HG02981 (cell line): ENCODE data around the gene C5.
"Not testable (repeated sequence)": the region's sequence is repeated elsewhere in the genome, so short reads cannot be mapped to it uniquely, and the experiment has no call there.

Experiments used
- ATAC-seq: cut with Tn5 transposase; IDR thresholded peaks from one replicate; pipeline ENCODE4 v1.9.1; 2021; ENCODE audit warnings: mild to moderate bottlenecking, moderate library complexity; ENCODE audit not compliant: unreplicated experiment

Gene C5

GRCh38 chr9:120982836-120983235 lies 67.2 kb downstream of the C5 start:
- ATAC-seq: no peak

GRCh38 chr9:120980951-120981350 lies 69.1 kb downstream of the C5 start:
- ATAC-seq: no peak

- ATAC-seq: no peak
Measured at GRCh38 chr9:120979797-120980196, 70.3 kb downstream of the C5 start.

GRCh38 chr9:120978987-120979386 lies 71.1 kb downstream of the C5 start:
- ATAC-seq: no peak

- ATAC-seq: no peak
Measured at GRCh38 chr9:120977321-120977720, 72.8 kb downstream of the C5 start.

GRCh38 chr9:120974921-120975320 lies 75.2 kb downstream of the C5 start:
- no peak for ATAC-seq

GRCh38 chr9:120974181-120974580 lies 75.9 kb downstream of the C5 start:
- ATAC-seq: no peak

GRCh38 chr9:120971938-120972337 lies 78.1 kb downstream of the C5 start:
- ATAC-seq: no peak

- not testable (repeated sequence) for ATAC-seq
Measured at GRCh38 chr9:120971471-120971870, 78.6 kb downstream of the C5 start.

- no peak for ATAC-seq
Measured at GRCh38 chr9:120970244-120970643, 79.8 kb downstream of the C5 start.

GRCh38 chr9:120966013-120966369 lies 84.1 kb downstream of the C5 start:
- no peak for ATAC-seq

- no peak for ATAC-seq
Measured at GRCh38 chr9:120965344-120966012, 84.6 kb downstream of the C5 start.

- ATAC-seq: no peak
Measured at GRCh38 chr9:120961936-120962335, 88.1 kb downstream of the C5 start.

- no peak for ATAC-seq
Measured at GRCh38 chr9:120960001-120960400, 90.1 kb downstream of the C5 start.

- no peak for ATAC-seq
Measured at GRCh38 chr9:120956862-120957261, 93.2 kb downstream of the C5 start.

GRCh38 chr9:120951960-120952618 lies 98.0 kb downstream of the C5 start:
- ATAC-seq: no peak

GRCh38 chr9:120950421-120951388 lies 99.4 kb downstream of the C5 start:
- ATAC-seq: no peak

GRCh38 chr9:120949290-120949689 lies 100.8 kb downstream of the C5 start:
- no peak for ATAC-seq

- no peak for ATAC-seq
Measured at GRCh38 chr9:120948824-120949223, 101.3 kb downstream of the C5 start.

- no peak for ATAC-seq
Measured at GRCh38 chr9:120947222-120947621, 102.9 kb downstream of the C5 start.

GRCh38 chr9:120946259-120946658 lies 103.8 kb downstream of the C5 start:
- no peak for ATAC-seq

- ATAC-seq: no peak
Measured at GRCh38 chr9:120944948-120945347, 105.1 kb downstream of the C5 start.
